H9 (cell line): ENCODE measurements around the gene NF1. TPM values are rescaled to one million over a fixed set of nuclear protein-coding genes. Genes with fewer than 3 reads are reported as not detected.

Experiments used
- DNase-seq: peaks from one replicate; pipeline ENCODE4 v3.0.0-alpha.2; 2017
- H2AFZ ChIP-seq: one replicate; pipeline ENCODE4 v1.6.1; 2013; ENCODE audit warnings: mild to moderate bottlenecking, low read length, control low read depth, moderate library complexity
- H2AK5ac ChIP-seq: 2 replicates; pipeline ENCODE4 v1.6.1; 2013; ENCODE audit warnings: low read length, control low read depth, mixed read lengths; ENCODE audit not compliant: insufficient read length
- H2BK120ac ChIP-seq: one replicate; pipeline ENCODE4 v1.6.1; 2013; ENCODE audit warnings: low read depth, mild to moderate bottlenecking, low read length, control low read depth, inconsistent platforms; ENCODE audit not compliant: poor library complexity, severe bottlenecking
- H2BK12ac ChIP-seq: 2 replicates; pipeline ENCODE4 v1.6.1; 2013; ENCODE audit warnings: low read length, control low read depth, mixed read lengths, low read depth; ENCODE audit not compliant: insufficient read length
- H2BK15ac ChIP-seq: 2 replicates; pipeline ENCODE4 v1.6.1; 2013; ENCODE audit warnings: low read depth, low read length, control low read depth
- H2BK20ac ChIP-seq: one replicate; pipeline ENCODE4 v1.6.1; 2013; ENCODE audit warnings: low read depth, mild to moderate bottlenecking, low read length, control low read depth, inconsistent platforms; ENCODE audit not compliant: poor library complexity, severe bottlenecking
- H2BK5ac ChIP-seq: 2 replicates; pipeline ENCODE4 v1.6.1; 2013; ENCODE audit warnings: low read length, control low read depth, mixed read lengths; ENCODE audit not compliant: insufficient read length
- H3K14ac ChIP-seq: 2 replicates; pipeline ENCODE4 v1.6.1; 2013; ENCODE audit warnings: low read length, control low read depth; ENCODE audit not compliant: insufficient read depth
- H3K18ac ChIP-seq: 2 replicates; pipeline ENCODE4 v1.6.1; 2013; ENCODE audit warnings: low read depth, mild to moderate bottlenecking, mixed read lengths, low read length, control low read depth; ENCODE audit not compliant: insufficient read length
- H3K23ac ChIP-seq: 2 replicates; pipeline ENCODE4 v1.6.1; 2013; ENCODE audit warnings: low read length, control low read depth, mixed read lengths, low read depth; ENCODE audit not compliant: insufficient read length
- H3K23me2 ChIP-seq: 2 replicates; pipeline ENCODE4 v1.6.1; 2013; ENCODE audit warnings: low read depth, mild to moderate bottlenecking, mixed read lengths, low read length, control low read depth; ENCODE audit not compliant: insufficient read length, poor library complexity, severe bottlenecking
- H3K27ac ChIP-seq: 2 replicates; pipeline ENCODE4 v1.5.1; 2013; ENCODE audit warnings: low read length, control low read depth, mixed read lengths, low read depth; ENCODE audit not compliant: insufficient read length
- H3K27me3 ChIP-seq: 2 replicates; pipeline ENCODE4 v1.6.1; 2013; ENCODE audit warnings: low read length, control low read depth, inconsistent platforms; ENCODE audit not compliant: insufficient read depth
- H3K4ac ChIP-seq: 2 replicates; pipeline ENCODE4 v1.6.1; 2013; ENCODE audit warnings: low read depth, mild to moderate bottlenecking, control low read depth, inconsistent platforms, low read length, moderate library complexity
- H3K4me1 ChIP-seq: 2 replicates; pipeline ENCODE4 v1.6.1; 2013; ENCODE audit warnings: low read length, control low read depth, inconsistent platforms; ENCODE audit not compliant: insufficient read depth
- H3K4me2 ChIP-seq: 2 replicates; pipeline ENCODE4 v1.6.1; 2013; ENCODE audit warnings: low read length, control low read depth, mixed read lengths; ENCODE audit not compliant: insufficient read length, insufficient read depth
- H3K56ac ChIP-seq: 2 replicates; pipeline ENCODE4 v1.6.1; 2013; ENCODE audit warnings: low read depth, mild to moderate bottlenecking, mixed read lengths, low read length, control low read depth; ENCODE audit not compliant: insufficient read length
- H3K79me1 ChIP-seq: 2 replicates; pipeline ENCODE4 v1.6.1; 2013; ENCODE audit warnings: low read depth, mild to moderate bottlenecking, moderate library complexity, low read length, control low read depth, inconsistent platforms; ENCODE audit not compliant: insufficient read depth, poor library complexity, severe bottlenecking
- H3K79me2 ChIP-seq: 2 replicates; pipeline ENCODE4 v1.6.1; 2013; ENCODE audit warnings: low read length, control low read depth, inconsistent platforms; ENCODE audit not compliant: insufficient read depth
- H3K9ac ChIP-seq: 2 replicates; pipeline ENCODE4 v1.6.1; 2013; ENCODE audit warnings: low read length, control low read depth, mixed read lengths; ENCODE audit not compliant: insufficient read length; ENCODE audit errors: extremely low read depth
- H3K9me3 ChIP-seq: one replicate; pipeline ENCODE4 v1.6.1; 2013; ENCODE audit warnings: low read depth, low read length, inconsistent platforms; ENCODE audit not compliant: control insufficient read depth
- H3T11ph ChIP-seq: one replicate; pipeline ENCODE4 v1.6.1; 2013; ENCODE audit warnings: mild to moderate bottlenecking, low read length, control low read depth, inconsistent platforms
- H4K20me1 ChIP-seq: one replicate; pipeline ENCODE4 v1.6.1; 2013; ENCODE audit not compliant: control insufficient read depth, insufficient read length, insufficient read depth
- H4K5ac ChIP-seq: 2 replicates; pipeline ENCODE4 v1.6.1; 2013; ENCODE audit warnings: low read depth, mild to moderate bottlenecking, mixed read lengths, low read length, control low read depth; ENCODE audit not compliant: insufficient read length
- H4K8ac ChIP-seq: replicated peaks from 2 replicates; pipeline ENCODE4 v1.6.1; 2013; ENCODE audit warnings: low read length, control low read depth, mixed read lengths, low read depth; ENCODE audit not compliant: insufficient read length
- H4K91ac ChIP-seq: 2 replicates; pipeline ENCODE4 v1.6.1; 2013; ENCODE audit warnings: low read depth, mild to moderate bottlenecking, moderate library complexity, mixed read lengths, low read length, control low read depth; ENCODE audit not compliant: insufficient read length
- H3K27ac Mint-ChIP-seq, 3 experiments: 2 replicates in 2 of 3; 3 replicates in 1 of 3; pipeline ENCODE4 v1.8.0; 2020 to 2021; ENCODE audit warnings: mixed read lengths in 3 of 3, mild to moderate bottlenecking in 1 of 3, moderate library complexity in 1 of 3
- H3K27me3 Mint-ChIP-seq: 2 replicates; pipeline ENCODE4 v1.8.0; 2021; ENCODE audit warnings: low read depth, mild to moderate bottlenecking, moderate library complexity, mixed read lengths
- H3K36me3 Mint-ChIP-seq, 3 experiments: 2 replicates in 2 of 3; 3 replicates in 1 of 3; pipeline ENCODE4 v1.8.0; 2020 to 2021; ENCODE audit warnings: low read depth in 3 of 3, mixed read lengths in 3 of 3; ENCODE audit not compliant: insufficient read depth in 1 of 3
- H3K4me1 Mint-ChIP-seq, 2 experiments: 2 replicates each; pipeline ENCODE4 v1.8.0; 2020; ENCODE audit warnings: mixed read lengths in 2 of 2
- H3K4me3 Mint-ChIP-seq, 2 experiments: 2 replicates in 1 of 2; 3 replicates in 1 of 2; pipeline ENCODE4 v1.8.0; 2020 to 2021; ENCODE audit warnings: mild to moderate bottlenecking in 2 of 2, mixed read lengths in 2 of 2, moderate library complexity in 1 of 2
- H3K9me3 Mint-ChIP-seq, 2 experiments: 2 replicates in 1 of 2; 3 replicates in 1 of 2; pipeline ENCODE4 v1.8.0; 2020; ENCODE audit warnings: mild to moderate bottlenecking in 2 of 2, mixed read lengths in 2 of 2, moderate library complexity in 1 of 2
- WGBS: extraction: QIAGEN DNeasy Blood & Tissue Kit; methylation state at CpG from one replicate; pipeline ENCODE4 v1.1.7; 2013; ENCODE audit warnings: missing lambda C conversion rate, low lambda C conversion rate, mixed read lengths; ENCODE audit not compliant: insufficient read length; ENCODE audit errors: extremely low coverage; 5-methylcytosine and 5-hydroxymethylcytosine counted together
- total RNA-seq: library from RNA; stranded (reverse); gene quantifications from 2 replicates; pipeline ENCODE4 v1.2.1, GENCODE V29; 2021
- TF ChIP-seq, protein P1 (sequence below): fragments of 200-600 bp; sonication (generic); conservative IDR thresholded peaks from 3 replicates; pipeline ENCODE4 v1.8.0; 2021; ENCODE audit warnings: antibody characterized with exemption, mild to moderate bottlenecking

Gene NF1
- total RNA-seq, 1 experiment from 2014 or later: 38.1 TPM

DNA sequence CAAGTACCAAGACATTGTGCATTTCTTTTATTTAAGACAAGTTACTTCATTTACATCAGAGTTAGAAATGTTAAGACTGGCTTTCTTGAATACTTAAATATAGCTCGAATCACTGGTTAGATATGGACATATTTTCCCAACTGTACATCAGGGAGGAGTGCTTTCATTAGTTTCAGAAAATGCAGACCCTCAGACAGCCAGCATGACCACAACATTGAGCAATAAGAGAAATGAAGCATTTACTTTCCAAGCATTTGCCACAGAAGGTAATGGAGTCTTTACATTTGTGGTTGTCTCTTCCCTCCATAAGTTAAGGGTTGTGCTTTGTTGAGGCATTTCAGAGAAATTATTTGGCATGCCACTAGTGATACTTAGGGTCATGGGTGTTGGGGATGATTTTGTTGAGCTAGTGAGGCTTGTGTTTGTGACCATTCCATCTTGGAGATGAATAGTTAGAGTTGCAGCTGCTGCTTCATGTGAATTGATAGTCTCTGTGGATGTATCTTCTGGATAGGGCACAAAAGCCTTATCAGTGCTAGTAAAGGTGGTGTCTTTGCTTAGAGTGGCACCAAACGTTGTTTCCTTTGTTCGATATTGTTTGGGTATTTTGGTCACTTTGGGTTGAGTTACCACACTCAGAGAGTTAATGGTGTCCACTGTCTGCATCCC lies 200.2 kb downstream of the NF1 start:
- Histone ChIP-seq H2BK5ac (no peak overlapping the region), H3K23me2 (no peaks in the 10 kb centered on the region), H4K91ac (no peak overlapping the region), H3K79me1 (no peaks in the 10 kb centered on the region), H3K9me3 (no peaks in the 10 kb centered on the region), H2BK15ac (no peak overlapping the region), H3K9ac (no peak overlapping the region), H3K4me2 (no peak overlapping the region), H4K5ac (no peak overlapping the region), H2BK120ac (no peak overlapping the region), H2BK12ac (no peak overlapping the region), H3T11ph (no peak overlapping the region), H2AK5ac (no peak overlapping the region), H3K79me2 (no peaks in the 10 kb centered on the region), H3K4me1 (no peaks in the 10 kb centered on the region), H2AFZ (no peak overlapping the region), H3K23ac (no peak overlapping the region), H3K27me3 (no peaks in the 10 kb centered on the region), H3K18ac (no peak overlapping the region), H3K56ac (no peak overlapping the region), H3K14ac (no peak overlapping the region), H3K4ac (no peak overlapping the region), H4K8ac (no peak overlapping the region), H4K20me1 (no peaks in the 10 kb centered on the region), H2BK20ac (no peak overlapping the region), H3K27ac (no peak overlapping the region)
- DNase-seq: no peak
- Mint-ChIP-seq H3K9me3 (no peaks in the 10 kb centered on the region), H3K36me3 (peaks cover 0 to 4% (median 0%) of the 10 kb centered on the region in 3 experiments; a peak in 1 of 7 replicates), H3K4me1 (peaks cover 16% of the 10 kb centered on the region in 2 experiments), H3K4me3 (no peak overlapping the region), H3K27ac (no peak overlapping the region; a peak in 1 of 7 replicates), H3K27me3 (no peaks in the 10 kb centered on the region)
- no CpG with 5 or more reads among the region's 3 CpGs for WGBS
- TF ChIP-seq, protein P1, sequence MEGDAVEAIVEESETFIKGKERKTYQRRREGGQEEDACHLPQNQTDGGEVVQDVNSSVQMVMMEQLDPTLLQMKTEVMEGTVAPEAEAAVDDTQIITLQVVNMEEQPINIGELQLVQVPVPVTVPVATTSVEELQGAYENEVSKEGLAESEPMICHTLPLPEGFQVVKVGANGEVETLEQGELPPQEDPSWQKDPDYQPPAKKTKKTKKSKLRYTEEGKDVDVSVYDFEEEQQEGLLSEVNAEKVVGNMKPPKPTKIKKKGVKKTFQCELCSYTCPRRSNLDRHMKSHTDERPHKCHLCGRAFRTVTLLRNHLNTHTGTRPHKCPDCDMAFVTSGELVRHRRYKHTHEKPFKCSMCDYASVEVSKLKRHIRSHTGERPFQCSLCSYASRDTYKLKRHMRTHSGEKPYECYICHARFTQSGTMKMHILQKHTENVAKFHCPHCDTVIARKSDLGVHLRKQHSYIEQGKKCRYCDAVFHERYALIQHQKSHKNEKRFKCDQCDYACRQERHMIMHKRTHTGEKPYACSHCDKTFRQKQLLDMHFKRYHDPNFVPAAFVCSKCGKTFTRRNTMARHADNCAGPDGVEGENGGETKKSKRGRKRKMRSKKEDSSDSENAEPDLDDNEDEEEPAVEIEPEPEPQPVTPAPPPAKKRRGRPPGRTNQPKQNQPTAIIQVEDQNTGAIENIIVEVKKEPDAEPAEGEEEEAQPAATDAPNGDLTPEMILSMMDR: no peak
